A549 (cell line): ENCODE measurements around the gene ELOVL6.

Experiments
- CHD2 ChIP-seq: fragments of 150-350 bp; IDR thresholded peaks from 2 replicates; pipeline ENCODE4 v1.6.1; 2014; ENCODE audit warnings: low read length; ENCODE audit not compliant: partially characterized antibody
- PHF8 ChIP-seq: fragments of 200-600 bp; sonication (generic); IDR thresholded peaks from 2 replicates; pipeline ENCODE4 v1.6.1; 2016; ENCODE audit warnings: low read depth, mild to moderate bottlenecking, antibody characterized with exemption, moderate library complexity, borderline replicate concordance
- POLR2A ChIP-seq: IDR thresholded peaks from 2 replicates; pipeline ENCODE4 v1.6.1; 2012; ENCODE audit warnings: mild to moderate bottlenecking, low read length
- POLR2AphosphoS2 ChIP-seq: conservative IDR thresholded peaks from 2 replicates; pipeline ENCODE4 v1.6.1; 2012; ENCODE audit warnings: low read length, improper control_type of control experiment, inconsistent platforms
- RCOR1 ChIP-seq: fragments of 150-350 bp; IDR thresholded peaks from 2 replicates; pipeline ENCODE4 v1.6.1; 2014; ENCODE audit warnings: antibody characterized with exemption, low read length, low read depth
- RNF2 ChIP-seq: fragments of 200-600 bp; sonication (generic); IDR thresholded peaks from 2 replicates; pipeline ENCODE4 v1.6.1; 2016; ENCODE audit warnings: low read depth, mild to moderate bottlenecking, antibody characterized with exemption, moderate library complexity, borderline replicate concordance
- ZFP36 ChIP-seq: fragments of 450-650 bp; IDR thresholded peaks from 2 replicates; pipeline ENCODE4 v1.6.1; 2014; ENCODE audit warnings: borderline replicate concordance; ENCODE audit not compliant: partially characterized antibody
- TF ChIP-seq, protein P1 (sequence below): fragments of >200 bp; sonication (Bioruptor Twin); formaldehyde crosslinking; IDR thresholded peaks from 3 replicates; pipeline ENCODE4 v1.5.1; 2016
- TF ChIP-seq, protein P2 (sequence below): fragments of 200-600 bp; sonication (generic); IDR thresholded peaks from 2 replicates; pipeline ENCODE4 v1.6.1; 2016; ENCODE audit warnings: antibody characterized with exemption, mild to moderate bottlenecking, moderate library complexity

DNA sequence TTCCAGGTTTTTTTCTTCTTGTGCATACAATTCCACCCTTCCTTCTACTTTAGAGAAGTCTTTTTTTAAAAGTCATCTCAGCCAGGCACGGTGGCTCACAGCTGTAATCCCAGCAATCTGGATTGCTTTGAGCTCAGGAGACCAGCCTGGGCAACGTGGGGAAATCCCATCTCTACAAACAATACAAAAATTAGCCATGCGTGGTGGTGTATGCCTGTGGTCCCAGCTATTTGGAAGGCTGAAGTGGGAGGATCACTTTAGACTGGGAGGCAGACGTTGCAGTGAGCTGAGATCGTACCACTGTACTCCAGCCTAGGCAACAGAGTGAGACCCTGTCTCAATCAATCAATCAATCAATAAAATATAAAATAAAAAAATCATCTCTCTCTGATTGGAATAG lies 14.8 kb downstream of the ELOVL6 start:
- no peak for TF ChIP-seq CHD2
- no peak for TF ChIP-seq POLR2A
- no peak for TF ChIP-seq RCOR1
- TF ChIP-seq, protein P1, sequence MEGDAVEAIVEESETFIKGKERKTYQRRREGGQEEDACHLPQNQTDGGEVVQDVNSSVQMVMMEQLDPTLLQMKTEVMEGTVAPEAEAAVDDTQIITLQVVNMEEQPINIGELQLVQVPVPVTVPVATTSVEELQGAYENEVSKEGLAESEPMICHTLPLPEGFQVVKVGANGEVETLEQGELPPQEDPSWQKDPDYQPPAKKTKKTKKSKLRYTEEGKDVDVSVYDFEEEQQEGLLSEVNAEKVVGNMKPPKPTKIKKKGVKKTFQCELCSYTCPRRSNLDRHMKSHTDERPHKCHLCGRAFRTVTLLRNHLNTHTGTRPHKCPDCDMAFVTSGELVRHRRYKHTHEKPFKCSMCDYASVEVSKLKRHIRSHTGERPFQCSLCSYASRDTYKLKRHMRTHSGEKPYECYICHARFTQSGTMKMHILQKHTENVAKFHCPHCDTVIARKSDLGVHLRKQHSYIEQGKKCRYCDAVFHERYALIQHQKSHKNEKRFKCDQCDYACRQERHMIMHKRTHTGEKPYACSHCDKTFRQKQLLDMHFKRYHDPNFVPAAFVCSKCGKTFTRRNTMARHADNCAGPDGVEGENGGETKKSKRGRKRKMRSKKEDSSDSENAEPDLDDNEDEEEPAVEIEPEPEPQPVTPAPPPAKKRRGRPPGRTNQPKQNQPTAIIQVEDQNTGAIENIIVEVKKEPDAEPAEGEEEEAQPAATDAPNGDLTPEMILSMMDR, result no peak
- TF ChIP-seq, protein P2, sequence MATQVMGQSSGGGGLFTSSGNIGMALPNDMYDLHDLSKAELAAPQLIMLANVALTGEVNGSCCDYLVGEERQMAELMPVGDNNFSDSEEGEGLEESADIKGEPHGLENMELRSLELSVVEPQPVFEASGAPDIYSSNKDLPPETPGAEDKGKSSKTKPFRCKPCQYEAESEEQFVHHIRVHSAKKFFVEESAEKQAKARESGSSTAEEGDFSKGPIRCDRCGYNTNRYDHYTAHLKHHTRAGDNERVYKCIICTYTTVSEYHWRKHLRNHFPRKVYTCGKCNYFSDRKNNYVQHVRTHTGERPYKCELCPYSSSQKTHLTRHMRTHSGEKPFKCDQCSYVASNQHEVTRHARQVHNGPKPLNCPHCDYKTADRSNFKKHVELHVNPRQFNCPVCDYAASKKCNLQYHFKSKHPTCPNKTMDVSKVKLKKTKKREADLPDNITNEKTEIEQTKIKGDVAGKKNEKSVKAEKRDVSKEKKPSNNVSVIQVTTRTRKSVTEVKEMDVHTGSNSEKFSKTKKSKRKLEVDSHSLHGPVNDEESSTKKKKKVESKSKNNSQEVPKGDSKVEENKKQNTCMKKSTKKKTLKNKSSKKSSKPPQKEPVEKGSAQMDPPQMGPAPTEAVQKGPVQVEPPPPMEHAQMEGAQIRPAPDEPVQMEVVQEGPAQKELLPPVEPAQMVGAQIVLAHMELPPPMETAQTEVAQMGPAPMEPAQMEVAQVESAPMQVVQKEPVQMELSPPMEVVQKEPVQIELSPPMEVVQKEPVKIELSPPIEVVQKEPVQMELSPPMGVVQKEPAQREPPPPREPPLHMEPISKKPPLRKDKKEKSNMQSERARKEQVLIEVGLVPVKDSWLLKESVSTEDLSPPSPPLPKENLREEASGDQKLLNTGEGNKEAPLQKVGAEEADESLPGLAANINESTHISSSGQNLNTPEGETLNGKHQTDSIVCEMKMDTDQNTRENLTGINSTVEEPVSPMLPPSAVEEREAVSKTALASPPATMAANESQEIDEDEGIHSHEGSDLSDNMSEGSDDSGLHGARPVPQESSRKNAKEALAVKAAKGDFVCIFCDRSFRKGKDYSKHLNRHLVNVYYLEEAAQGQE, result no peak
- no peak for TF ChIP-seq ZFP36
- TF ChIP-seq RNF2, result no peak
- no peak for TF ChIP-seq POLR2AphosphoS2
- TF ChIP-seq PHF8, result no peak
